NCI-H748 (cell line): ENCODE measurements around the gene TATDN3.
"Not testable (repeated sequence)": the region's sequence is repeated elsewhere in the genome, so short reads cannot be mapped to it uniquely, and the experiment has no call there.

Experiments
- DNase-seq: peaks from one replicate; lab custom pipeline; 2025; ENCODE audit not compliant: unreplicated experiment; lab: John Stamatoyannopoulos, UW

TATDN3 gene

GRCh38 chr1:212775241-212775640, 16.5 kb upstream of the TATDN3 start:
- DNase-seq: no peak

GRCh38 chr1:212777151-212777550, 14.5 kb upstream of the TATDN3 start:
- DNase-seq: no peak

GRCh38 chr1:212779086-212779485, 12.6 kb upstream of the TATDN3 start:
- DNase-seq: not testable (repeated sequence)

- no peak for DNase-seq
Measured at GRCh38 chr1:212780759-212781158, 10.9 kb upstream of the TATDN3 start.

GRCh38 chr1:212781225-212781624, 10.5 kb upstream of the TATDN3 start:
- DNase-seq: no peak

- DNase-seq: peak; percentile 14
Measured at GRCh38 chr1:212782422-212783154, 9.1 kb upstream of the TATDN3 start.

- no peak for DNase-seq
Measured at GRCh38 chr1:212783976-212784375, 7.7 kb upstream of the TATDN3 start.

- DNase-seq: no peak
Measured at GRCh38 chr1:212785871-212786270, 5.8 kb upstream of the TATDN3 start.

GRCh38 chr1:212791261-212791675, 426 bp upstream of the TATDN3 start:
- peak; percentile 82 for DNase-seq

- DNase-seq: no peak
Measured at GRCh38 chr1:212792396-212792908, 758 bp downstream of the TATDN3 start.

- DNase-seq: no peak
Measured at GRCh38 chr1:212794561-212795014, 2.9 kb downstream of the TATDN3 start.

GRCh38 chr1:212797681-212798080, 6.0 kb downstream of the TATDN3 start:
- DNase-seq: no peak

GRCh38 chr1:212805767-212806166, 14.1 kb downstream of the TATDN3 start:
- no peak for DNase-seq

- DNase-seq: peak; percentile 92
Measured at GRCh38 chr1:212814537-212815334, 23.0 kb downstream of the TATDN3 start.

GRCh38 chr1:212816567-212817278, 25.0 kb downstream of the TATDN3 start:
- peak; percentile 45 for DNase-seq

GRCh38 chr1:212819726-212820125, 28.0 kb downstream of the TATDN3 start:
- no peak for DNase-seq

GRCh38 chr1:212820969-212821368, 29.3 kb downstream of the TATDN3 start:
- DNase-seq: no peak

GRCh38 chr1:212822956-212823355, 31.3 kb downstream of the TATDN3 start:
- DNase-seq: no peak

GRCh38 chr1:212824201-212824600, 32.5 kb downstream of the TATDN3 start:
- DNase-seq: no peak

- no peak for DNase-seq
Measured at GRCh38 chr1:212825798-212826452, 34.2 kb downstream of the TATDN3 start.
